HEK293T (cell line): ENCODE results near the gene OR11H7.

Experiments used
- CTCF ChIA-PET: fragments of 350-600 bp; formaldehyde crosslinking; extraction: SDS; loops from one replicate; lab custom pipeline; 2021; ENCODE audit warnings: antibody characterized with exemption, inconsistent platforms; lab: Yijun Ruan, JAX
- POLR2A ChIA-PET: fragments of 350-600 bp; formaldehyde crosslinking; extraction: SDS; loops from one replicate; lab custom pipeline; 2020; ENCODE audit warnings: antibody characterized with exemption, inconsistent platforms; lab: Yijun Ruan, JAX
- DNase-seq: peaks from one replicate; pipeline ENCODE4 v3.0.0; 2012; ENCODE audit warnings: mixed read lengths; ENCODE audit errors: extremely low spot score
- ARNT ChIP-seq: fragments of 450-650 bp; IDR thresholded peaks from 2 replicates; pipeline ENCODE4 v1.6.1; 2017; ENCODE audit warnings: mild to moderate bottlenecking
- BHLHE40 ChIP-seq: fragments of 450-650 bp; IDR thresholded peaks from 2 replicates; pipeline ENCODE4 v1.6.1; 2016; ENCODE audit warnings: mild to moderate bottlenecking, moderate library complexity, borderline replicate concordance
- CTBP1 ChIP-seq: fragments of 450-650 bp; IDR thresholded peaks from 2 replicates; pipeline ENCODE4 v1.6.1; 2016; ENCODE audit warnings: borderline replicate concordance
- ELF4 ChIP-seq: fragments of 450-650 bp; IDR thresholded peaks from 2 replicates; pipeline ENCODE4 v1.6.1; 2017; ENCODE audit warnings: antibody characterized with exemption
- FOXA1 ChIP-seq: fragments of 450-650 bp; IDR thresholded peaks from 2 replicates; pipeline ENCODE4 v1.6.1; 2016; ENCODE audit warnings: mild to moderate bottlenecking
- FOXK2 ChIP-seq: fragments of 450-650 bp; IDR thresholded peaks from 2 replicates; pipeline ENCODE4 v1.6.1; 2016; ENCODE audit warnings: mild to moderate bottlenecking
- FOXM1 ChIP-seq: fragments of 450-650 bp; IDR thresholded peaks from 2 replicates; pipeline ENCODE4 v1.6.1; 2017; ENCODE audit warnings: mild to moderate bottlenecking, borderline replicate concordance
- HDGF ChIP-seq: fragments of 450-650 bp; IDR thresholded peaks from 2 replicates; pipeline ENCODE4 v1.6.1; 2017; ENCODE audit warnings: antibody characterized with exemption, borderline replicate concordance
- L3MBTL2 ChIP-seq: fragments of 450-650 bp; conservative IDR thresholded peaks from 2 replicates; pipeline ENCODE4 v1.6.1; 2016; ENCODE audit warnings: mild to moderate bottlenecking
- LEF1 ChIP-seq: fragments of 450-650 bp; IDR thresholded peaks from 2 replicates; pipeline ENCODE4 v1.6.1; 2017; ENCODE audit warnings: mild to moderate bottlenecking, borderline replicate concordance
- NFRKB ChIP-seq: fragments of 450-650 bp; IDR thresholded peaks from 2 replicates; pipeline ENCODE4 v1.6.1; 2016; ENCODE audit warnings: mild to moderate bottlenecking, moderate library complexity
- SP1 ChIP-seq: fragments of 450-650 bp; IDR thresholded peaks from 2 replicates; pipeline ENCODE4 v1.6.1; 2017
- SUZ12 ChIP-seq: fragments of 450-650 bp; IDR thresholded peaks from 2 replicates; pipeline ENCODE4 v1.6.1; 2016; ENCODE audit warnings: mild to moderate bottlenecking
- TARDBP ChIP-seq: fragments of 450-650 bp; IDR thresholded peaks from 2 replicates; pipeline ENCODE4 v1.6.1; 2016
- ZNF384 ChIP-seq: fragments of 450-650 bp; IDR thresholded peaks from 2 replicates; pipeline ENCODE4 v1.6.1; 2016
- TF ChIP-seq, protein P1 (sequence below): fragments of 450-650 bp; IDR thresholded peaks from 2 replicates; pipeline ENCODE4 v1.6.1; 2016

OR11H7 gene

DNA sequence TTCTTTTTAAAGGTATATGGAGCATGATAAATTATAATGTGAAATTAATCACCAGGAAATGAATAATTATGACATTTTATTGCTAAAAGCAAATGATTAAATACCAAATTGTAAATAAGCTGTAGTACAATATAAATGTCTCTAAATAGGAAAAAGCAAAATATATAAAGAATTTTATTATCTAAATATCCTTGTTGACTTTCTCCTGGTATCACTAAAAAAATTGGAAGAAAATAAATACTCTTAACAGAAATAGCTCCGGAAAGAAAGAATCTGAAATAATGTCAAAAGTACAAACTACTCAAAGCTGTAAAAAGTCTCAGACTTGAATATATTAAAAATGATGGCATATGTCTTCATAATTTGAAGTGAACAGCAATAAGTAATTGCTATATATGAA lies at the start of gene OR11H7:
Gene OR11H7, plus strand, starts transcription at position 301 of the 400 bp plus-strand sequence.
- POLR2A ChIA-PET: no interaction called here
- no peak for TF ChIP-seq CTBP1
- TF ChIP-seq, protein P1, sequence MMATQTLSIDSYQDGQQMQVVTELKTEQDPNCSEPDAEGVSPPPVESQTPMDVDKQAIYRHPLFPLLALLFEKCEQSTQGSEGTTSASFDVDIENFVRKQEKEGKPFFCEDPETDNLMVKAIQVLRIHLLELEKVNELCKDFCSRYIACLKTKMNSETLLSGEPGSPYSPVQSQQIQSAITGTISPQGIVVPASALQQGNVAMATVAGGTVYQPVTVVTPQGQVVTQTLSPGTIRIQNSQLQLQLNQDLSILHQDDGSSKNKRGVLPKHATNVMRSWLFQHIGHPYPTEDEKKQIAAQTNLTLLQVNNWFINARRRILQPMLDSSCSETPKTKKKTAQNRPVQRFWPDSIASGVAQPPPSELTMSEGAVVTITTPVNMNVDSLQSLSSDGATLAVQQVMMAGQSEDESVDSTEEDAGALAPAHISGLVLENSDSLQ: no peak
- TF ChIP-seq SP1: no peak
- TF ChIP-seq FOXM1: no peak
- no peak for TF ChIP-seq ELF4
- TF ChIP-seq ARNT: no peak
- TF ChIP-seq BHLHE40: no peak
- no peak for TF ChIP-seq L3MBTL2
- no peak for TF ChIP-seq FOXK2
- CTCF ChIA-PET: no interaction called here
- no peak for DNase-seq

DNA sequence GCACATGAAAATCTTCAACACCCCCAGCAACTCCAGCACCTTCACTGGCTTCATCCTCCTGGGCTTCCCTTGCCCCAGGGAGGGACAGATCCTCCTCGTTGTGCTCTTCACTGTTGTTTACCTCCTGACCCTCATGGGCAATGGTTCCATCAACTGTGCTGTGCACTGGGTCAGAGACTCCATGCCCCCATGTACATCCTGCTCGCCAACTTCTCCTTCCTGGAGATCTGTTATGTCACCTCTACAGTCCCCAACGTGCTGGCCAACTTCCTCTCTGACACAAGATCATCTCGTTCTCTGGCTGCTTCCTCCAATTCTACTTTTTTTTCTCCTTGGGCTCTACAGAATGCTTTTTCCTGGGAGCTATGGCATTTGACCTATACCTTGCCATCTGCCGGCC lies 49.6 kb upstream of the OR11H7 start:
- ChIA-PET CTCF (no interaction called here), POLR2A (no interaction called here)
- TF ChIP-seq L3MBTL2 (no peak), NFRKB (no peak), SP1 (no peak), FOXK2 (no peak), ZNF384 (no peak), LEF1 (no peak), HDGF (no peak), ARNT (no peak), CTBP1 (no peak), SUZ12 (no peak), TARDBP (no peak), FOXA1 (no peak), ELF4 (no peak), BHLHE40 (no peak)
- TF ChIP-seq, protein P1: no peak
- no peak for DNase-seq

- CTCF ChIA-PET: no interaction called here
- no peak for DNase-seq
- POLR2A ChIA-PET: no interaction called here
- TF ChIP-seq SUZ12 (no peak), SP1 (no peak), FOXK2 (no peak), BHLHE40 (no peak)
- TF ChIP-seq, protein P1: no peak
Measured at GRCh38 chr14:20179880-20180279, 48.9 kb upstream of the OR11H7 start.

DNA sequence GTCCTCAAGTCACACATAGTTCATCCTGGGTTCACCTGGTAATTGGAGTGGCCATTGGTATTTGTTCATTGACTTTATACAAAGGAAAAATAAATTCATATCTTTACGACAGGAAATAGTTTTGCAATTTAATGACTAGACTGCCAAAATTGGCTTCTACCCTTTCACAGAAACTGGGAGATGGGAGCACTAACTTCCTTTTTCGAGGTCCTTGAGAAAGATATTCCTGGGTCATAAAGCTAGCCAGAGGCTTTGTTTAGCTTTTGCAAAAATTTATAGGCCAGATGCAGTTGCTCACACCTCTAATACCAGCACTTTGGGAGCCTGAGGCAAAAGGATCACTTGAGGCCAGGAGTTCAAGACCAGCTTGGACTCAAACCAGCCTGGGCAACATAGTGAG lies 48.3 kb upstream of the OR11H7 start:
- no peak for DNase-seq
- ChIA-PET POLR2A (no interaction called here), CTCF (no interaction called here)
- TF ChIP-seq LEF1: no peak
- no peak for TF ChIP-seq FOXM1
- no peak for TF ChIP-seq SP1
- no peak for TF ChIP-seq BHLHE40
- TF ChIP-seq ZNF384: no peak
- TF ChIP-seq L3MBTL2: no peak
- no peak for TF ChIP-seq CTBP1
- TF ChIP-seq NFRKB: no peak
- TF ChIP-seq FOXK2: no peak
- TF ChIP-seq TARDBP: no peak
- no peak for TF ChIP-seq ELF4
- TF ChIP-seq SUZ12: no peak
- TF ChIP-seq, protein P1: no peak
- no peak for TF ChIP-seq ARNT

DNA sequence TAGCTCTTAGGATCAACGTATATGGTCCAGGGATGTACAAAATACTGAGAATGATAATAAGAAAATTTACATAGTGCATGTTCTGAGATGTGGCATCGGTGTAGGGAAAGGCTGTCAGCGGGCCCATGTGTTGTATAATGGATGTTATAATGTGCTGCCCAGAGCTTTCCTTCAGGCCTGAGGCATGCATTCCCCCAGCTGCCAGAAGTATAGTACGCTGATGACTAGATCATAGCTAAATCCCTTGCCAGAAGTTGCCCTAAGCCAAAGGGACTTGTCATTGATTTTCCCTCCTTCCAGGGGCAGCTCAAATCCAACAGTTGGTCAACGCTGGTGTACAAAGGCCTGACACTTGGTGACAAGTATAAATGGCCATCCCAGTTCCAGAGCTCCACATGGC lies 44.6 kb upstream of the OR11H7 start:
- POLR2A ChIA-PET: no interaction called here
- no peak for DNase-seq
- TF ChIP-seq L3MBTL2 (no peak), SUZ12 (no peak), ZNF384 (no peak), NFRKB (no peak), LEF1 (no peak), CTBP1 (no peak), ELF4 (no peak), FOXK2 (no peak), BHLHE40 (no peak), ARNT (no peak), SP1 (no peak), TARDBP (no peak), HDGF (no peak), FOXA1 (no peak), FOXM1 (no peak)
- TF ChIP-seq, protein P1: no peak
- CTCF ChIA-PET: interaction anchor here (0.8 kb wide), 1 partner anchor 9 kb away, joined by 3 read pairs; no protein-coding TSS in a partner anchor

DNA sequence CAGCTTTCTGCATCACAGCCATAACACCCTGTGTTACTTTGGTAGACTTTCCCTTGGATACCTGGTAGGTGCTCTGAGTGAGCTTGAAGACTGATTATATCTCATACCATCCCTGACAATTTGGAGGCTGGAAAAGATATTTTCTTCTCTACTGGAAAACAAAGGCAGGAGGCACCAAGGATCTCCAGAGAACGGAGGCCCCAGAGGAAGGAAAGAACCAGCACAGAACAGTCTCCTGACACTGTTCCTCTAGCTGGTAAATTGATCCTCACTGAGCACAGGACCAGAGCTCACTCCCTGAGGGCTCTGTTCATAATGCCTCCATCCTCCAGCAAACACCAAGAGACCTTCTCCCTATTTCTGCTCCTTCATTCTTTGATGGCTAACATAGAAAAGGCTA lies 38.2 kb upstream of the OR11H7 start, which contains the start of gene OR11G2:
Gene OR11G2, plus strand, starts transcription at position 301 of the 400 bp plus-strand sequence. CDS start 6,542 bp downstream, outside the sequence.
- no peak for DNase-seq
- CTCF ChIA-PET: no interaction called here
- no peak for TF ChIP-seq TARDBP
- TF ChIP-seq ZNF384: no peak
- no peak for TF ChIP-seq SUZ12
- TF ChIP-seq SP1: no peak
- TF ChIP-seq ELF4: no peak
- no peak for TF ChIP-seq HDGF
- TF ChIP-seq, protein P1: no peak
- TF ChIP-seq CTBP1: no peak
- no peak for TF ChIP-seq L3MBTL2
- TF ChIP-seq NFRKB: no peak
- POLR2A ChIA-PET: no interaction called here
